WTC11 (cell line): ENCODE results near the gene OTOR. TPM values are rescaled to one million over a fixed set of nuclear protein-coding genes. Genes with fewer than 3 reads are reported as not detected.

ENCODE experiments used
- ATAC-seq: fragments of 200-7000 bp; cut with Tn5 transposase; 2 replicates; pipeline ENCODE4 v1.10.0; 2021; ENCODE audit warnings: mild to moderate bottlenecking, moderate library complexity
- CTCF ChIA-PET: fragments of 300-600 bp; sonication (Branson Sonifier 250); formaldehyde crosslinking; loops from one replicate; lab custom pipeline; 2021; ENCODE audit warnings: antibody characterized with exemption; lab: Charles Lee
- POLR2A ChIA-PET: fragments of 350-600 bp; sonication (Branson Sonifier 250); formaldehyde crosslinking; loops from one replicate; lab custom pipeline; 2021; ENCODE audit warnings: antibody characterized with exemption; lab: Charles Lee
- DNase-seq: peaks from one replicate; pipeline ENCODE4 v3.0.0; 2021; ENCODE audit warnings: low spot score
- H3K27ac Mint-ChIP-seq: 2 replicates; pipeline ENCODE4 v1.8.0; 2021; ENCODE audit warnings: mixed read lengths
- H3K27me3 Mint-ChIP-seq: 2 replicates; pipeline ENCODE4 v1.8.0; 2021; ENCODE audit warnings: low read depth, mild to moderate bottlenecking, moderate library complexity, mixed read lengths
- H3K36me3 Mint-ChIP-seq: 2 replicates; pipeline ENCODE4 v1.8.0; 2021; ENCODE audit warnings: mixed read lengths
- H3K4me1 Mint-ChIP-seq: 2 replicates; pipeline ENCODE4 v1.8.0; 2022; ENCODE audit warnings: mixed read lengths
- H3K4me3 Mint-ChIP-seq: 2 replicates; pipeline ENCODE4 v1.8.0; 2021; ENCODE audit warnings: mild to moderate bottlenecking, moderate library complexity, mixed read lengths
- H3K9me3 Mint-ChIP-seq: 2 replicates; pipeline ENCODE4 v1.8.0; 2021; ENCODE audit warnings: mixed read lengths
- AFF4 ChIP-seq: sonication (generic); formaldehyde crosslinking; IDR thresholded peaks from 2 replicates; pipeline ENCODE4 v1.8.1; 2023; ENCODE audit warnings: mild to moderate bottlenecking, missing genetic modification reagents, borderline replicate concordance
- ATF3 ChIP-seq: sonication (generic); formaldehyde crosslinking; conservative IDR thresholded peaks from 2 replicates; pipeline ENCODE4 v1.8.1; 2022; ENCODE audit warnings: mild to moderate bottlenecking, missing genetic modification reagents
- CBFB ChIP-seq: sonication (generic); formaldehyde crosslinking; IDR thresholded peaks from 2 replicates; pipeline ENCODE4 v1.8.1; 2022; ENCODE audit warnings: mild to moderate bottlenecking, low read depth, missing genetic modification reagents
- CREM ChIP-seq: sonication (generic); formaldehyde crosslinking; IDR thresholded peaks from 2 replicates; pipeline ENCODE4 v1.8.1; 2022; ENCODE audit warnings: mild to moderate bottlenecking, missing genetic modification reagents, moderate library complexity
- ERG ChIP-seq: fragments of 250-450 bp; sonication (Bioruptor Pico); IDR thresholded peaks from 2 replicates; pipeline ENCODE4 v1.8.0; 2021; ENCODE audit warnings: mild to moderate bottlenecking
- FOXJ3 ChIP-seq: sonication (generic); formaldehyde crosslinking; IDR thresholded peaks from 2 replicates; pipeline ENCODE4 v1.9.0; 2021; ENCODE audit warnings: missing genetic modification reagents, mild to moderate bottlenecking, borderline replicate concordance
- FOXK1 ChIP-seq: sonication (generic); formaldehyde crosslinking; IDR thresholded peaks from 2 replicates; pipeline ENCODE4 v1.8.0; 2022; ENCODE audit warnings: mild to moderate bottlenecking, moderate library complexity, missing genetic modification reagents
- MYBL2 ChIP-seq: sonication (generic); formaldehyde crosslinking; IDR thresholded peaks from 2 replicates; pipeline ENCODE4 v1.8.1; 2023; ENCODE audit warnings: mild to moderate bottlenecking, moderate library complexity, missing genetic modification reagents
- OVOL2 ChIP-seq: fragments of 250-450 bp; sonication (Bioruptor Pico); IDR thresholded peaks from 2 replicates; pipeline ENCODE4 v1.9.0; 2021; ENCODE audit warnings: mild to moderate bottlenecking, borderline replicate concordance
- RELA ChIP-seq: sonication (generic); formaldehyde crosslinking; IDR thresholded peaks from 2 replicates; pipeline ENCODE4 v1.8.1; 2022; ENCODE audit warnings: missing genetic modification reagents, mild to moderate bottlenecking, borderline replicate concordance
- SOX15 ChIP-seq: fragments of 250-450 bp; sonication (Bioruptor Pico); IDR thresholded peaks from 2 replicates; pipeline ENCODE4 v1.9.0; 2021; ENCODE audit warnings: mild to moderate bottlenecking
- TEAD4 ChIP-seq: sonication (generic); formaldehyde crosslinking; IDR thresholded peaks from 2 replicates; pipeline ENCODE4 v1.8.0; 2022; ENCODE audit warnings: mild to moderate bottlenecking, missing genetic modification reagents
- ZBTB43 ChIP-seq: sonication (generic); formaldehyde crosslinking; IDR thresholded peaks from 2 replicates; pipeline ENCODE4 v1.8.1; 2023; ENCODE audit warnings: mild to moderate bottlenecking, missing genetic modification reagents
- ZNF121 ChIP-seq: sonication (generic); formaldehyde crosslinking; IDR thresholded peaks from 2 replicates; pipeline ENCODE4 v1.8.0; 2023; ENCODE audit warnings: missing genetic modification reagents
- ZNF532 ChIP-seq: fragments of 250-450 bp; sonication (Bioruptor Pico); IDR thresholded peaks from 2 replicates; pipeline ENCODE4 v1.9.0; 2021; ENCODE audit warnings: mild to moderate bottlenecking, borderline replicate concordance
- total RNA-seq: library from RNA; stranded (reverse); gene quantifications from 3 replicates; pipeline ENCODE4 v1.2.3, GENCODE V29; 2021

OTOR gene
- total RNA-seq, 1 experiment from 2014 or later = not detected

- DNase-seq = no peak
- POLR2A ChIA-PET = no interaction called here
- H3K4me3 Mint-ChIP-seq = no peak overlapping the region
- H3K27me3 Mint-ChIP-seq = no peaks in the 10 kb centered on the region
- no peak for ATAC-seq
- CTCF ChIA-PET = no interaction called here
- no peak overlapping the region for H3K27ac Mint-ChIP-seq
- peaks cover 35% of the 10 kb centered on the region for H3K9me3 Mint-ChIP-seq
- peaks cover 22% of the 10 kb centered on the region for H3K4me1 Mint-ChIP-seq
- H3K36me3 Mint-ChIP-seq = peaks cover 8% of the 10 kb centered on the region
- no peak for TF ChIP-seq ZBTB43
- no peak for TF ChIP-seq CBFB
- no peak for TF ChIP-seq AFF4 (CRISPR knock-in tag)
- TF ChIP-seq OVOL2 (CRISPR knock-in tag) = no peak
- no peak for TF ChIP-seq ERG (CRISPR knock-in tag)
- no peak for TF ChIP-seq ZNF532 (CRISPR knock-in tag)
- TF ChIP-seq CREM = no peak
- no peak for TF ChIP-seq ZNF121 (CRISPR knock-in tag)
- no peak for TF ChIP-seq MYBL2 (CRISPR knock-in tag)
- TF ChIP-seq TEAD4 (CRISPR knock-in tag) = no peak
- TF ChIP-seq FOXJ3 (CRISPR knock-in tag) = no peak
- TF ChIP-seq SOX15 = no peak
- no peak for TF ChIP-seq FOXK1 (CRISPR knock-in tag)
- TF ChIP-seq ATF3 (CRISPR knock-in tag) = no peak
- no peak for TF ChIP-seq RELA (CRISPR knock-in tag)
These were observed 11.0 kb downstream of the OTOR start for GRCh38 chr20:16759181-16759563.
